Cardiac fibroblast (primary cell): ENCODE results near the gene MRNIP.

Experiments used
- DNase-seq, 2 donors: peaks; one replicate each; pipeline versions ENCODE4 v3.0.0 to v3.0.0-alpha.2; 2010; ENCODE audit warnings: low read depth in 2 of 2
- H3K4me3 ChIP-seq, 2 donors: replicated peaks in 1 of 2; 1 replicate in 1 of 2; 2 replicates in 1 of 2; pipeline ENCODE4 v1.5.1; 2011; ENCODE audit warnings: low read depth in 2 of 2, low read length in 2 of 2, mild to moderate bottlenecking in 2 of 2, moderate library complexity in 1 of 2
- TF ChIP-seq, protein P1 (sequence below): IDR thresholded peaks from one replicate; pipeline ENCODE4 v1.5.1; 2011; ENCODE audit warnings: low read depth, mild to moderate bottlenecking, low read length, inconsistent platforms

MRNIP gene

GRCh38 chr5:179800071-179800695 is 58.4 kb downstream of the MRNIP start:
- DNase-seq = no peak
- no peak overlapping the region for H3K4me3 ChIP-seq
- TF ChIP-seq, protein P1, sequence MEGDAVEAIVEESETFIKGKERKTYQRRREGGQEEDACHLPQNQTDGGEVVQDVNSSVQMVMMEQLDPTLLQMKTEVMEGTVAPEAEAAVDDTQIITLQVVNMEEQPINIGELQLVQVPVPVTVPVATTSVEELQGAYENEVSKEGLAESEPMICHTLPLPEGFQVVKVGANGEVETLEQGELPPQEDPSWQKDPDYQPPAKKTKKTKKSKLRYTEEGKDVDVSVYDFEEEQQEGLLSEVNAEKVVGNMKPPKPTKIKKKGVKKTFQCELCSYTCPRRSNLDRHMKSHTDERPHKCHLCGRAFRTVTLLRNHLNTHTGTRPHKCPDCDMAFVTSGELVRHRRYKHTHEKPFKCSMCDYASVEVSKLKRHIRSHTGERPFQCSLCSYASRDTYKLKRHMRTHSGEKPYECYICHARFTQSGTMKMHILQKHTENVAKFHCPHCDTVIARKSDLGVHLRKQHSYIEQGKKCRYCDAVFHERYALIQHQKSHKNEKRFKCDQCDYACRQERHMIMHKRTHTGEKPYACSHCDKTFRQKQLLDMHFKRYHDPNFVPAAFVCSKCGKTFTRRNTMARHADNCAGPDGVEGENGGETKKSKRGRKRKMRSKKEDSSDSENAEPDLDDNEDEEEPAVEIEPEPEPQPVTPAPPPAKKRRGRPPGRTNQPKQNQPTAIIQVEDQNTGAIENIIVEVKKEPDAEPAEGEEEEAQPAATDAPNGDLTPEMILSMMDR = no peak

DNA sequence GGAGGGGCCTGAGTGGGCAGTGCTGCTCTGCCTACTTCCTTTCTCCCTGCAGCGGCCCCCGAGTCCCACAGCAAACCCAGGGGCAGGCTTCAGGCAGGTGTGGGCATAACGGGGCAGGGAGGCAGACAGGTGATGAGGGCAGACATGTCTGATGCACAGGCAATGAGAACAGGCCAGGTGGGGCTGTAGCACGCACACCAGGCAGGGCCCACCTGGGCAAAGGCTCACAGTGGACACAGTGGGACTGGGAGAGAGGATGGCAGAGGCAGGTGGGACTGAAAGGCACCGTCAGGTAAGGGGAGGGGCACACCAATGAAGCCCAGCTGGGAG is 59.0 kb downstream of the MRNIP start:
- TF ChIP-seq, protein P1 = no peak
- DNase-seq = no peak
- H3K4me3 ChIP-seq = no peak overlapping the region

DNA sequence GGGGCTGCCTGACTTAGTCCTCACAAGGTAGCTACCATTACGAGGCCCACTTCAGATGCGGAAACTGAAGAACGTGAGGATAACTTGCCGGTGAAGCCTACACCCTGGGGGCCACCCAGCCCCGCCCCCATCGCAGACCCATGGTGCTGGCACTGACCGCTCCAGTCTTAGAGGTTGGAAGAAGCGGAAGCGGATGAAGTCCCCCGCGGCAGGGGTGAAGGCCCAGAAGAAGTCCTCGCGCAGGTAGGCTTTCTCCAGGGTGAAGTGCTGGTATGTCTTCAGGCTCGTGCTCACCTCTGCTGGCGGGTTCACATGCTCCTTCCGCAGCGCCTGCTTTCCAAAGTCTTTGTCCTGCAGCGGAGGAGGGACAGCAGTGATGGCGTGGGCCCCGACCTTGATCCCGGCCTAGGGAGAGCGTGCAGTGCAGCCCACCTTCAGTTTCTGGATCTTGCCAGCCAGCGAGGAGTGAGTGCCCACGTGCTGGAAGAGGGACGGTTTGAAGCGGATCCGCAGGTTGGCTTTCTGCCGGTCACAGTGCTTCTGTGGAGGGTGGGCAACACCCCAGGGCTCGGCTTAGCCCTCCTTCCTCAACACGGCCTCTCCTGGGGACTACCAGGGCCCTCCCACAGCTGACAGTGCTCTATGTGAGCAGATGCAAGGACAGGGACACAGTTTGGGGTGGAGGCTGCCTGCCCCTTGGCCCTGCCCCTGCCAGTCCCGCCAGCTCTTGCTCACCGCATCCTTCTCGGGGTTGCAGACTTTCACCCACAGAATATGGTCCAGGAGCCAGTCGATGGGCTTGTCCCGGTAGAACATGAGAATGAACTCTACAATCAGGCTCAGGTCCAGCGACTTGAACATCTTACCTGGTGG is 59.6 kb downstream of the MRNIP start:
- no peak overlapping the region for H3K4me3 ChIP-seq
- TF ChIP-seq, protein P1 = no peak
- no peak for DNase-seq

DNA sequence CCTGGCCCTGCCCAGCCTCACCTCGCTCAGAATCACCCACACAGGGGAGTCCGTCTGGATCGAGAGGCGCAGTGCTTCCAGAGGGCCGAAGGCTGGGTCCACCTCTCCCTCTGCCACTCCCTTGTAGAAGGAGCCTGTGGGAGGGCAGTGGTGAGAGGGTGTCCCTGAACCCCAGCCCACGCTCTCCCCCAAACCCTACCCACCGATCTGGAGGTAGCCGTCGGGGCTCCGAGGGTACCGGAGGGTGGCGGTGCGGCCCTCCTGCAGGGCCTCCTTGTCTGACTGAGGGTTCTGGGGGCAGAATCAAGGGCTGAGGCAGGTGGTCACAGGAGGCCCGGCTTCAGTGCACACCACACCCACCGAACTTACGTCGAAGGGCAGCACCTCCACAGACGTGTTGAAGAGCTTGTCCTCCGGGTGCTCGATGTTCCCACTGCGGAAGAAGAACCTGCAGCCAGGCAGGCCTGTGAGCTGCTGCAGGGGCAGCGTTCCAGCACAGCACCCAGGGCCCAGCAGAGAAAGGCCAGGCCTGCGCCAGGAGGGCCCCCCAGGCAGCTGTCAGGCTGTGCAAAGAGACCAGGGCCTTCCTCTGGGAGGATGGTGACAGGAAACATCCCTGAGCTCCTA is 60.4 kb downstream of the MRNIP start:
- TF ChIP-seq, protein P1 = no peak
- DNase-seq = no peak
- H3K4me3 ChIP-seq = no peak overlapping the region

DNA sequence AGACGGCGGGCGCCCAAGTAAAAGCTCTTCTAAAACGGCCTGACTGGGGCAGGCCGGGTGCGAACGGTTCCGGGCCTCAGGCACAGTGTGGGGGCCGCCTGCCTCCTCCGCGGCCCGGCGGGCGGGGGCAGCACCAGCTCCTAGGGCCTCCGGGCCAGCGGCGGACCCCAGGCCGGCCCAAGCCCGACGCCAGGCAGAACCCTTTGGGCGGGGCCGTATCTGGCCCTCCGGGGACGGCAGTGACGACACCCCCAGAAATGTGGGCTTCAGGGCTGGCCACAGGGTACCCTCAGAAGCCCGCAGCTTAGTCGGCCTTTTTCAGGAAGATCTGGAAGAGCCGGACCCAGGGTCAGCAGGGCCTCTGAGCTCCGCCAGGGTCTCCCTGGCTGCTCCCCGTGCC is 60.9 kb downstream of the MRNIP start:
- TF ChIP-seq, protein P1 = no peak
- no peak for DNase-seq
- H3K4me3 ChIP-seq = no peak overlapping the region

DNA sequence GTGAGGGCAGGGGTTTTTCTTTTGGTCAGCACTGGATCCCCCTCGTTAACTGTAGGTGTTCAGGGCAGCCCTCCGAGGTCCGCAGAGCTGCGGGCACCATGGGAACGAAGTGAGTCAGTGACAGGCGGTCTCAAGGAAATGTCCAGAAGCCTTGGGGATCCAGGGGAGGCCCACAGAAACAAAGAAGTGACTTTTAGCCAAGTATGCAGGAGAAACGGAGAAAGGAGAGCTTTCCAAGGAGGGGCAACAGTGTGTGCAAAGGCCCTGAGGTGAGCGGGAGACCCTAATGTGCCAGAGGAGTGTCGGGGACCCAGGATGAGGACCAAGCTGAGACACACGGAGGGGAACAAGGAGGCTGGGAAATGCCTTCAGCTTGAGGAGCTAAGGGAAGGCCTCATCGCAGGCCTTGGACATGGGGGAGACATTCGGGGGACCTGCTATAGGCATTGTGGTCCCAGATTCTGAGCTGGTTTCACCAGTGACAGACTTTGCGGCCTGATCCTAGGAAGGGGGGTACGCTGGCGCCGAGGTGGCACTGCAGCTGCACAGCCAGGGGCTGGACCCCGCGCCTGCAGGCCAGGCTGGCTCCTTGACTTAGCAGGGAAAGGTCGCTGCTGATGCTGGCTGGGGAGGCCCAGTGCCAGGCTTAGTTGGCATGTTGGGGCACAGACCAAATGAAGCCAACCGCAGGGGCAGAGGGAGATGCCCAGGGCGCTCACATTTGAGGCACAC is 61.6 kb downstream of the MRNIP start:
- TF ChIP-seq, protein P1 = no peak
- DNase-seq = peak in 1 of 2 donors; percentile 5
- H3K4me3 ChIP-seq = no peak overlapping the region
